GM12878 (cell line): ENCODE data around the gene CCL3. TPM values are rescaled to one million over a fixed set of nuclear protein-coding genes. Genes with fewer than 3 reads are reported as not detected.

Source experiments
- ATF7 ChIP-seq: fragments of 450-650 bp; IDR thresholded peaks from 2 replicates; pipeline ENCODE4 v1.6.1; 2016; ENCODE audit warnings: low read depth, mild to moderate bottlenecking
- CHD2 ChIP-seq: IDR thresholded peaks from 2 replicates; pipeline ENCODE4 v1.6.1; 2011; ENCODE audit warnings: low read depth, low read length, improper control_type of control experiment, borderline replicate concordance
- DPF2 ChIP-seq: fragments of 450-650 bp; IDR thresholded peaks from 2 replicates; pipeline ENCODE4 v1.6.1; 2017; ENCODE audit warnings: mild to moderate bottlenecking
- EGR1 ChIP-seq, 2 experiments: IDR thresholded peaks; 1 replicate in 1 of 2; 2 replicates in 1 of 2; pipeline ENCODE4 v1.6.1; 2011 to 2012; ENCODE audit warnings: low read depth in 2 of 2, low read length in 2 of 2, borderline replicate concordance in 1 of 2, mild to moderate bottlenecking in 1 of 2, moderate library complexity in 1 of 2
- EP300 ChIP-seq, 2 experiments: fragments of 150-350 bp in 1 of 2; IDR thresholded peaks; 2 replicates each; pipeline ENCODE4 v1.6.1; 2011 to 2012; ENCODE audit warnings: low read depth in 2 of 2, low read length in 2 of 2, borderline replicate concordance in 1 of 2, improper control_type of control experiment in 1 of 2, inconsistent platforms in 1 of 2; ENCODE audit not compliant: control insufficient read depth in 1 of 2
- ETV6 ChIP-seq, 2 experiments: fragments of 450-650 bp in 1 of 2; IDR thresholded peaks in 1 of 2; conservative IDR thresholded peaks in 1 of 2; 2 replicates each; pipeline ENCODE4 v1.6.1; 2014; ENCODE audit warnings: antibody characterized with exemption in 1 of 2, borderline replicate concordance in 1 of 2, low read depth in 1 of 2, mild to moderate bottlenecking in 1 of 2, moderate library complexity in 1 of 2
- FOXM1 ChIP-seq: IDR thresholded peaks from 2 replicates; pipeline ENCODE4 v1.6.1; 2012; ENCODE audit warnings: low read depth, mild to moderate bottlenecking, inconsistent platforms, low read length, moderate library complexity
- HCFC1 ChIP-seq: fragments of 150-350 bp; IDR thresholded peaks from 2 replicates; pipeline ENCODE4 v1.6.1; 2014; ENCODE audit warnings: low read length
- HDAC2 ChIP-seq: fragments of 200-600 bp; sonication (generic); IDR thresholded peaks from 2 replicates; pipeline ENCODE4 v1.6.1; 2017
- HDGF ChIP-seq: fragments of 450-650 bp; IDR thresholded peaks from 2 replicates; pipeline ENCODE4 v1.6.1; 2016; ENCODE audit warnings: antibody characterized with exemption
- IKZF2 ChIP-seq, 2 experiments: fragments of 450-650 bp; IDR thresholded peaks; 2 replicates each; pipeline ENCODE4 v1.6.1; 2017; ENCODE audit warnings: mild to moderate bottlenecking in 2 of 2, moderate library complexity in 2 of 2
- JUNB ChIP-seq: IDR thresholded peaks from 2 replicates; pipeline ENCODE4 v1.6.1; 2016; ENCODE audit warnings: antibody characterized with exemption, mild to moderate bottlenecking
- KAT2A ChIP-seq: conservative IDR thresholded peaks from 2 replicates; pipeline ENCODE4 v1.6.1; 2011; ENCODE audit warnings: low read depth, low read length; ENCODE audit not compliant: control insufficient read depth
- KDM1A ChIP-seq: fragments of 200-600 bp; sonication (generic); IDR thresholded peaks from 2 replicates; pipeline ENCODE4 v1.6.1; 2016; ENCODE audit warnings: borderline replicate concordance
- KLF5 ChIP-seq: fragments of 450-650 bp; IDR thresholded peaks from 2 replicates; pipeline ENCODE4 v1.6.1; 2014; ENCODE audit warnings: mild to moderate bottlenecking; ENCODE audit not compliant: partially characterized antibody
- MEF2A ChIP-seq: IDR thresholded peaks from 2 replicates; pipeline ENCODE4 v1.6.1; 2011; ENCODE audit warnings: low read depth, mild to moderate bottlenecking, low read length, moderate library complexity; ENCODE audit not compliant: insufficient read depth
- MXI1 ChIP-seq: fragments of 150-350 bp; IDR thresholded peaks from 2 replicates; pipeline ENCODE4 v1.6.1; 2011; ENCODE audit warnings: low read depth, mild to moderate bottlenecking, inconsistent platforms, low read length, improper control_type of control experiment
- NBN ChIP-seq: fragments of 450-650 bp; IDR thresholded peaks from 2 replicates; pipeline ENCODE4 v1.6.1; 2016
- NR2C2 ChIP-seq: IDR thresholded peaks from 2 replicates; pipeline ENCODE4 v1.6.1; 2011; ENCODE audit warnings: borderline replicate concordance, low read depth; ENCODE audit not compliant: control insufficient read depth, insufficient read length
- PML ChIP-seq: IDR thresholded peaks from 2 replicates; pipeline ENCODE4 v1.6.1; 2012; ENCODE audit warnings: low read length, inconsistent platforms
- POU2F2 ChIP-seq: IDR thresholded peaks from 3 replicates; pipeline ENCODE4 v1.6.1; 2011; ENCODE audit warnings: low read depth, mild to moderate bottlenecking, low read length, borderline replicate concordance
- SMC3 ChIP-seq: IDR thresholded peaks from 2 replicates; pipeline ENCODE4 v1.6.1; 2011; ENCODE audit warnings: low read length, improper control_type of control experiment, borderline replicate concordance
- SUPT20H ChIP-seq: IDR thresholded peaks from 2 replicates; pipeline ENCODE4 v1.6.1; 2011; ENCODE audit warnings: low read depth, mild to moderate bottlenecking, low read length, moderate library complexity, borderline replicate concordance; ENCODE audit not compliant: control insufficient read depth
- TCF12 ChIP-seq: IDR thresholded peaks from 2 replicates; pipeline ENCODE4 v1.6.1; 2011; ENCODE audit warnings: low read depth, mild to moderate bottlenecking, low read length
- ZSCAN29 ChIP-seq: fragments of 450-650 bp; IDR thresholded peaks from 2 replicates; pipeline ENCODE4 v1.6.1; 2017; ENCODE audit warnings: mild to moderate bottlenecking, moderate library complexity
- polyA plus RNA-seq, 11 experiments: library from polyadenylated mRNA; depleted of rRNA in 4 of 11; unstranded in 6 of 11; stranded (reverse) in 5 of 11; fragments of >200 nt; fragmentation: Nextera tagmentation in 4 of 11; fragmentation: Illumina TruSeq in 1 of 11; extraction: Ambion mirVana in 4 of 11; extraction: Trizol in 1 of 11; gene quantifications; 1 replicate in 1 of 11; 2 replicates in 10 of 11; pipeline versions ENCODE4 v1.2.1 to v1.2.3, GENCODE V29; 2011 to 2016; ENCODE audit warnings: inconsistent platforms in 2 of 11, missing spikeins in 2 of 11, low read depth in 1 of 11
- total RNA-seq, 4 experiments: library from RNA; depleted of rRNA in 3 of 4; stranded (reverse); fragments of >200 nt in 3 of 4; fragmentation: Illumina TruSeq in 1 of 4; extraction: Trizol in 1 of 4; gene quantifications; 2 replicates each; pipeline versions ENCODE4 v1.2.1 to v1.2.3, GENCODE V29; 2013 to 2021
- TF ChIP-seq, protein P1 (sequence below): fragments of 450-650 bp; IDR thresholded peaks from 2 replicates; pipeline ENCODE4 v1.6.1; 2018; ENCODE audit warnings: borderline replicate concordance, mild to moderate bottlenecking; ENCODE audit not compliant: partially characterized antibody
- TF ChIP-seq, protein P2 (sequence below): fragments of 450-650 bp; IDR thresholded peaks from 2 replicates; pipeline ENCODE4 v1.6.1; 2017; ENCODE audit warnings: mild to moderate bottlenecking, low read depth, inconsistent platforms; ENCODE audit not compliant: poor library complexity, severe bottlenecking

Gene CCL3
- total and polyA plus RNA-seq, 10 of the 15 experiments (the other 5 are each of a cell fraction or from before 2014, with no cell fraction given), result 96.5 to 1,488 (median 199) TPM

DNA sequence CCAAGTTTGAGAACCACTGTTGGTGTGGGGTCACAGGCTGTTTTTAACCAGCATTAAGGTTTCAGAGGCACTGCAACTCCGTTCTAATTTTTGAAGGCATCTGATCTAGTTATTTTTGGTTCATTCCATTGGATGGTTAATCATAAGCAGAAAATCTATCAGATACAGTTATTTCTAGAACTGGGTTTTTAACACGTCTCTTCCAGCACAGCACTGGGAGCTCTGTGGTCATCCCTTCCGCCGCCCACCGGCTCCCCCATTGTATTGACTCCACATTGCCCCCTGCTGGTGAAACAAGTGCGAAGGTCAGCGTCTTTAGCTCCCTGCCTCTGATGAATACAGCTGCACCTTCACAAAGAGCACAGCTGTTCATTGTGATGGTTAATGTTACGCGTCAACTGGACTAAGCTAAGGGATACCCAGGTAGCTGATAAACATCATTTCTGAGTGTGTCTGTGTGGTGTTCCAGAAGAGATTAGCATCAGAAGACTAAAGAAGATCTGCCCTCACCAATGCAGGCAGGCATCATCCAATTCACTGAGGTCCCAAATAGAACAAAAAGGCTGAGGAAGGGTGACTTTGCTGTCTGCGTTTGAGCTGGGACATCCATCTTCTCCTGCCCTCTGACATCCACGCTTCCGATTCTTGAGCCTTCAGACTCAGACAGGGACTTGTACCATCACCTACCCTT is 17.4 kb downstream of the CCL3 start (continued):
- TF ChIP-seq, protein P1, sequence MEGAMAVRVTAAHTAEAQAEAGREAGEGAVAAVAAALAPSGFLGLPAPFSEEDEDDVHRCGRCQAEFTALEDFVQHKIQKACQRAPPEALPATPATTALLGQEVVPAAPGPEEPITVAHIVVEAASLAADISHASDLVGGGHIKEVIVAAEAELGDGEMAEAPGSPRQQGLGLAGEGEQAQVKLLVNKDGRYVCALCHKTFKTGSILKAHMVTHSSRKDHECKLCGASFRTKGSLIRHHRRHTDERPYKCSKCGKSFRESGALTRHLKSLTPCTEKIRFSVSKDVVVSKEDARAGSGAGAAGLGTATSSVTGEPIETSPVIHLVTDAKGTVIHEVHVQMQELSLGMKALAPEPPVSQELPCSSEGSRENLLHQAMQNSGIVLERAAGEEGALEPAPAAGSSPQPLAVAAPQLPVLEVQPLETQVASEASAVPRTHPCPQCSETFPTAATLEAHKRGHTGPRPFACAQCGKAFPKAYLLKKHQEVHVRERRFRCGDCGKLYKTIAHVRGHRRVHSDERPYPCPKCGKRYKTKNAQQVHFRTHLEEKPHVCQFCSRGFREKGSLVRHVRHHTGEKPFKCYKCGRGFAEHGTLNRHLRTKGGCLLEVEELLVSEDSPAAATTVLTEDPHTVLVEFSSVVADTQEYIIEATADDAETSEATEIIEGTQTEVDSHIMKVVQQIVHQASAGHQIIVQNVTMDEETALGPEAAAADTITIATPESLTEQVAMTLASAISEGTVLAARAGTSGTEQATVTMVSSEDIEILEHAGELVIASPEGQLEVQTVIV, result no peak
- TF ChIP-seq PML, result no peak
- no peak for TF ChIP-seq ZSCAN29
- TF ChIP-seq JUNB, result no peak; the same call in 1 of the 2 replicates
- TF ChIP-seq, protein P2, sequence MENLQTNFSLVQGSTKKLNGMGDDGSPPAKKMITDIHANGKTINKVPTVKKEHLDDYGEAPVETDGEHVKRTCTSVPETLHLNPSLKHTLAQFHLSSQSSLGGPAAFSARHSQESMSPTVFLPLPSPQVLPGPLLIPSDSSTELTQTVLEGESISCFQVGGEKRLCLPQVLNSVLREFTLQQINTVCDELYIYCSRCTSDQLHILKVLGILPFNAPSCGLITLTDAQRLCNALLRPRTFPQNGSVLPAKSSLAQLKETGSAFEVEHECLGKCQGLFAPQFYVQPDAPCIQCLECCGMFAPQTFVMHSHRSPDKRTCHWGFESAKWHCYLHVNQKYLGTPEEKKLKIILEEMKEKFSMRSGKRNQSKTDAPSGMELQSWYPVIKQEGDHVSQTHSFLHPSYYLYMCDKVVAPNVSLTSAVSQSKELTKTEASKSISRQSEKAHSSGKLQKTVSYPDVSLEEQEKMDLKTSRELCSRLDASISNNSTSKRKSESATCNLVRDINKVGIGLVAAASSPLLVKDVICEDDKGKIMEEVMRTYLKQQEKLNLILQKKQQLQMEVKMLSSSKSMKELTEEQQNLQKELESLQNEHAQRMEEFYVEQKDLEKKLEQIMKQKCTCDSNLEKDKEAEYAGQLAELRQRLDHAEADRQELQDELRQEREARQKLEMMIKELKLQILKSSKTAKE, result peak; percentile 70
- peak in 1 of 2 experiments; percentile 16; a peak in 1 of 4 replicates for TF ChIP-seq ETV6 (conservative IDR thresholded peaks at IDR 0.05 in 1 of 2, IDR thresholded peaks at IDR 0.05 in 1 of 2; ENCODE audit: borderline replicate concordance in 1 of 2, low read depth in 1 of 2)
- TF ChIP-seq EP300 (IDR thresholded peaks at IDR 0.05; ENCODE audit: borderline replicate concordance in 1 of 2, control insufficient read depth in 1 of 2, low read depth in 2 of 2, low read length in 2 of 2), result peak; percentile 82 to 94; a peak in 3 of 4 replicates
- peak; percentile 85 for TF ChIP-seq ATF7
- peak; percentile 89 to 94; a peak in 3 of 4 replicates for TF ChIP-seq IKZF2 (IDR thresholded peaks at IDR 0.05)
- peak; percentile 85; the same call in 1 of the 2 replicates for TF ChIP-seq DPF2
- TF ChIP-seq HDAC2, result no peak
- TF ChIP-seq EGR1 (IDR thresholded peaks at IDR 0.05; ENCODE audit: borderline replicate concordance in 1 of 2, low read depth in 2 of 2, low read length in 2 of 2), result peak in 1 of 2 experiments; percentile 79; a peak in 2 of 3 replicates
- TF ChIP-seq KDM1A, result no peak
- TF ChIP-seq HDGF, result peak; percentile 79
- no peak for TF ChIP-seq KLF5
- no peak for TF ChIP-seq HCFC1
- peak; percentile 89 for TF ChIP-seq MEF2A
- no peak for TF ChIP-seq SUPT20H
- TF ChIP-seq MXI1, result 0 out of 2 replicates have a peak, but pooled peaks have one; percentile 21
- TF ChIP-seq NR2C2, result no peak
- TF ChIP-seq TCF12, result peak; percentile 84; the same call in 1 of the 2 replicates
- TF ChIP-seq FOXM1, result peak; percentile 68; the same call in 1 of the 2 replicates
- no peak for TF ChIP-seq KAT2A
- 0 out of 2 replicates have a peak, but pooled peaks have one; percentile 42 for TF ChIP-seq CHD2
- peak; percentile 78 for TF ChIP-seq NBN
- TF ChIP-seq SMC3, result peak; percentile 84; the same call in 1 of the 2 replicates
- peak; percentile 40; the same call in 1 of the 3 replicates for TF ChIP-seq POU2F2
